ENCODE measurements around the gene CD8B.
"Not testable (repeated sequence)": the region's sequence is repeated elsewhere in the genome, so short reads cannot be mapped to it uniquely, and the experiment has no call there.

The CD8B gene

DNA sequence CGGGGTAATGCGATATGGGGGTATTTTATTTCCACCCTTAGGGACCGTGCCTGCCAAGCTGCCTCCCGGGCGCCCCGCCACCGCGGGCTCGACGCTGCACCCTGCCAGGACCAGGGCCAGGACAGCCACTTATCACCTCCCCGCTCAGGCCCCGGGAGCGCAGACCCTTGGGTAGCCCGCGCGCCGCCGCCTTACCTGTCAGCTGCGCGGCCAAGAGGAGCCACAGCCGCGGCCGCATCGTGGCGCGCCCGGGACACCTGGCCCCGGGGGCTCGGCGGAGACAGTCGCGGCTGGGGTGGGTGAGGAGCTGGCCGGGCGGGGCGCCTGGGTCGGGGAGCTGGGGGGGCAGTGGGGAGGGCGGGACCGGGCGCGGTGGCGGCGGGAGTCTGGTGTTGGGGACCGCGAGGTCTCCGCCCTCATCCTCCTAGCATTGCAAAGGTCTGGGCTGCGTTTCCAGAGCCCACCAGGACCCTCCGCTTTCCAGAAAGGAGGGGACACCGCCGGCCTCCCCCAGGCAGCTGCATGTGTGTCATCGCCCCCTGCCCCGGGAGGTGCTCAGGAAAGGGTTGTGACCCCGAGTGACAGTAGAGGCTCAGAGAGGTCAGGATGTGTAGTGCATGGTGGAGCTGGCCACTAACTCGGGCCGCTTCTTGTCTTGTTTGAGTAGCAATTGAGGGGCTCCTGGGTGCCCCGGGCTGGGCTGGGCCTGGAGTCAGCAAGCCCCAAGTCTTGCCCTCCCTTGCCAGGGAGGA lies at the start of gene CD8B:
CD8B (minus strand) TSS at position 259 of the 752 bp plus-strand sequence; CDS start at position 238, 21 bp downstream.
- not testable (repeated sequence) for DNase-seq (ENCODE audit: extremely low read depth in 1 of 2, low read depth in 1 of 2)

DNA sequence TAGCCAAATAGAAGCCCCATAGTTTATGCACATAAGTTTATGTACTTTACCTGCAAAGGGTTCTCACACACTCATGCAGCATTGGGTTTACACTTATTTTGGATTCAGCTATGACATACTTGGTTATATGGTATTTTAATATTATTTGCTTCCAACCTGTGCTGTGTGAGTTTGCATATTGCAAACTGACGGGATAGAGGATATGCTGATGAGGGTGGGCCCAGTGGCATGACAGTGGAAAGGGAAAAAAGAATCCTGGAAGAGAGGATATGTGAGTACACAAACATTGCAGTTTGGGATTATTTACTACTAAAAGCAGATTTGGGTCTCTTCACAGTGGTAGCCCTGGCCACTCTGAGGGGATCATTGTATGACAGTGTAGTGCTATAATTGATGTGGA lies 44.2 kb upstream of the CD8B start:
- DNase-seq (ENCODE audit: extremely low read depth in 1 of 2, low read depth in 1 of 2), result not testable (repeated sequence)

DNA sequence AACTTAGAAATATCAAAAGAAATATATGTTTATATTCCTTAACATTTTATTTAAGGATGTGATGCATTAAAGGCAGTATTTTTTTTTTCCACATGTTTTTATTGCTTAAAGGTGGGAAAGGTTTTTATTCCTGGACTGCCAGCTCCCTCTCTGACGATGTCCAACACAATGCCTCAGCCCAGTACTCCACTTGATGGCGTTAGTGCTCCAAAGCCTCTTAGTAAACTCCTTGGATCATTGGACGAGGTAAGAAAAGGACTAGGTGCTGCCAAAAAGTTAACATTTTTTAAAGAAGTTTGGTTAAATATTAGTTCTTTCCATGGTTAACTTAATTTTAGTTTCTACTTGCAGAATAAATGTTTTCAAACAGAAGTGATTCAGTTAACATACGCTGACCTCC lies 39.0 kb upstream of the CD8B start:
- DNase-seq (ENCODE audit: extremely low read depth in 1 of 2, low read depth in 1 of 2), result not testable (repeated sequence)

DNA sequence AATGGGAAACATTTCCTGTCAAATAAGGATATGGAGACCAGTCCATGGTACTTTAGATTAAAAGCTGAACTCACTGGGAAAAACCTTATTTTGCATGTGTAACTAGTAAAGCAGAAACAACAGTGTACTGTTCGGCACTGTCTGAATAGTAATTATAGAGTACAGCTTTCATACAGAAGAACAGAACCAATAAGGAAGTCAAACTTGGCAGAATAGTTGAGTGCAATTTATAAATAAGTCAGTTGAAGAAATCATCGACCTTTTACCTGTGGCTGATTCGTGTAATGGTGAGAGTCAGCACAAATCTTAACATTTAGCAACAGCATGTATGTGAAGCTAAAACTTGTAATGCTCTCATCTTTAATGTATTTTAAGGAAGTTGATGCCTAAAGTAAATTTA lies 24.3 kb upstream of the CD8B start:
- DNase-seq (ENCODE audit: extremely low read depth in 1 of 2, low read depth in 1 of 2), result not testable (repeated sequence)

DNA sequence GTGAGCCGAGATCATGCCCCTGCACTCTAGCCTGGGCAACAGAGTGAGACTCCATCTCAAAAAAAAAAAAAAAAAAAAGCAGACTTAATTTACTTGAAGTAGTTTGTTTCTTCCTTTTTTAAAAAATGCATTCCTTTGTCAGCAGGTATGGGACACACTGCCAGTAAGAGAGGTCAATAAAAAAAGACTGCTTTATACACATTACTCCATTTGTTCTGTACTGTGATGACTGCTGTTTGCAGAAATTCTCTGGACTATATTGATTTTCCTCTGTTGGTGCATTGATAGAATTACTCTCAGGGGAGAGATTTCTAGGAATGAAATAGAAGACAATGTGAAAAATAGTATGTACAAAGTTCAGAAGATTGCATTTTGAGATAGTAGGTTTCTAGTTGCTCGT lies 21.2 kb upstream of the CD8B start:
- DNase-seq (ENCODE audit: extremely low read depth in 1 of 2, low read depth in 1 of 2), result not testable (repeated sequence)

DNA sequence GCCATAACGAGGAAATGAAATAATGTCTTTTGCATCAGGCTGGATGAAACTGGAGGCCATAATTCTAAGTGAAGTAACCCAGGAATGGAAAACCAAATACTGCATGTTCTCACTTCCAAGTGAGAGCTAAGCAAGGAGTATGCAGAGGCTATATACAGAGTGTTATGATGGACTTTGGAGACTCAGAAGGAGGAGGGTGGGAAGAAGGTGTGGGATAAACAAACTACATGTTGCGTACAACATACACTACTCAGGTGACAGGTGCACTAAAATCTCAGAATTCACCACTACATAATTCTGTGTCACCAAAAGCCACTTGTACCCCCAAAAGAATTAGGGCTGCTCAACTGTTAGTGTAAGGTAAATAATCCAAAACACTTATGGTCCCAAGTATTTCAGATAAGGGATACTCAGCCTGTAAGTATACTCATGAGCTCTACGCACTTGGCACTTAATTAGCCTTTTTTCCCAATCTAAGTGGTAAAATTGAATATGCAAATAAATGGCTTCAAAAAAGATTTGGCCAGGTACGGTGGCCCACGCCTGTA lies 20.5 kb upstream of the CD8B start:
- DNase-seq (ENCODE audit: extremely low read depth in 1 of 2, low read depth in 1 of 2), result not testable (repeated sequence)

DNA sequence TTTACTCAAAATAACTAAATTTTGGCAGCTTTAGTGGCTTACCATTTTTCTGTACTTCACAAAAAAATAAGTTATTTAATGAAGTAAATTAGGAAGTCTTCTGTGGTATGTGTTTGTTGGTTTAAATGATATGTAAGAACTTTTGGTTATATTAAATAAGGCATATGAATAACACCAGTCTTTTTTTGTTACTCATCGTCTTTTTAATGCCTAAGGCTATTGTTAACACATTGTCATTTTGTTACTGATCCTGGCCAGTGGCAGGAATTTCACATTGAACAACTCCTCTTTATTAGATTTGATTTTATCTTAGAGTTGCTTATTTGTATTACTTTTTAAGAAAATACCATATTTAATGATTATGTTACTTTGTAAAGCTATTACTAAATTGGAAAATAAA lies 17.3 kb upstream of the CD8B start:
- DNase-seq (ENCODE audit: extremely low read depth in 1 of 2, low read depth in 1 of 2), result not testable (repeated sequence)

DNA sequence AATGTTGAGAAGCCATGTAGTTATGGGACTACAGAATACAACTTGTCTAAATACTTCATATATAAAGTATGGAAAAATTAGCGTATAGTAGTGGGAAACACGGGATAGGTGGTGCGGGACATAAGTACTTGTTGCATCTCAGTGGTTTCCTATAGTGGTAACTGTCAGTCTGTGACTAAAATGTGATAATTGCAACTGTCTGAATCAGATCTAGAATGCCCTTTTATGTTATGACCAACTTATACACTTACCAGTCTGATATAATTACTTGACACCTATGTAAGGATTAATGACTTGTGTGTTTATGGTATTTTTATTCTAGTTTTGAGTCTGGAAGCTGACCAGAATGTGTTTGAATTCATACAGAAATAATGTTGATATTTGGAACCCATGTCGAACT lies 9.3 kb upstream of the CD8B start:
- not testable (repeated sequence) for DNase-seq (ENCODE audit: extremely low read depth in 1 of 2, low read depth in 1 of 2)

DNA sequence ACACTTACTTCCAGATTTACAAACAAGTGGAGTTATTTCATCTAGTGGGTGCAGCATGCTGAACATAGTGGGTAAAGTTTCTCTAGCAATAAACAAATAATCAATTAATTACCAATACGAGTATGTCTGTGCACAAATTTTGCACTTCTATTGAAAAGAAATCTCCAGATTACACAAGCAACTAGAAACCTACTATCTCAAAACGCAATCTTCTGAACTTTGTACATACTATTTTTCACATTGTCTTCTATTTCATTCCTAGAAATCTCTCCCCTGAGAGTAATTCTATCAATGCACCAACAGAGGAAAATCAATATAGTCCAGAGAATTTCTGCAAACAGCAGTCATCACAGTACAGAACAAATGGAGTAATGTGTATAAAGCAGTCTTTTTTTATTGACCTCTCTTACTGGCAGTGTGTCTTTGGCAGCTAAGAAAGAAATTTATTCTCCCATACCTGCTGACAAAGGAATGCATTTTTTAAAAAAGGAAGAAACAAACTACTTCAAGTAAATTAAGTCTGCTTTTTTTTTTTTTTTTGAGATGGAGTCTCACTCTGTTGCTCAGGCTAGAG lies 7.3 kb upstream of the CD8B start:
- DNase-seq (ENCODE audit: extremely low read depth in 1 of 2, low read depth in 1 of 2), result not testable (repeated sequence)

DNA sequence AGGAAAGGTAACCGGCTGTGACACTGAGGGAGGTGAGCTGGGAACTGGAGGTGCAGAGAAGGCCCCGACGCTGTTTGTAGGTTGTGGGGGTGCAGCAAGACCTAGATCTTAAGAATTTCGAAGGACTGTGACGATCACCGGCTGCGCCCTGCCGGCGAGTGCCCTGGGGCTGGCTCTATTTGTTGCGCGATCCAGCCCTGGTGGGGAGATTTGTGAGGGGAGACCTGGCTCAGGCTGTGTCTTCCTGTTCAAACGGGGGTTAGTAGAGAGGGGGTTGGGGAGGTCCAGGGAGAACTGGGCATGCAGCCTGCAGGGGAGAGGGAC lies 656 bp upstream of the CD8B start:
- DNase-seq (ENCODE audit: extremely low read depth in 1 of 2, low read depth in 1 of 2), result not testable (repeated sequence)

DNA sequence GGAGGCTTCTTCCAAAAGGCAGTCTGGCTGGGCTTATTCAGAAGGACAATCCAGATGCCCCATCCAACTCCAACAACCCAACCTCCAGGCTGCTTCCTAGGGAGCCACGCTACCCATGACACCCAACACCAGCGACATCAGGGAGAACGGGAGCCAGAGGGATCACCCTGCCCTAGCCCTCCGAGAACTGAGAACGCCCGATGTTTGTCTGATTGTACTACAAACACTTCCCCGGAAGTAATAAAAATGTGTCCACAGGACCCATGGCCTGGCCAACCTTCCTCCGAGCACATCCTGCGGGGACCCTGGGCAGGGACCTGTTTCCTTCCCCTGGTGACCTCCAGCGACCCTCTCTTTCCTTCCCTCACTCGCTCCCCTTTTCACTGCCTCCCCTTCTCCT lies 511 bp downstream of the CD8B start:
- not testable (repeated sequence) for DNase-seq (ENCODE audit: extremely low read depth in 1 of 2, low read depth in 1 of 2)

DNA sequence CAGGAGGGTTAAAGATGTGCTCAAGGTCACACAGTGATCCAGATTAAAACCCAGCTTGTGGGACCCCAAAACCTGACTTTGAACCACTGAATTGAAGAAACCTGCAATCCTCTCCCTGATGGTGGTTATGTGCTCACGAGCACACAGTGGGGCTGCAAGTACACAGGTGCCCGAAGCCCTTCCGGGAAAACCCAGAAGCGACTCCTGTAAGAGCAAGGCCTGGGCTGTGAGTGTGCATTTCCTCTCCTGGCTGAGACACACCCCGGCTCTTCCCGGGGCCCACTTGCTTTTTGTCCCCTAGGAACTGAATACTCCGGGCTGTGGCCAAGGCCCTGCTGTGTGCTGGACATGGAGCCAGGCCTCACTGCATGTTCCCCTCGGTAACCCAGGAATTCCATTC lies 1.1 kb downstream of the CD8B start:
- not testable (repeated sequence) for DNase-seq (ENCODE audit: extremely low read depth in 1 of 2, low read depth in 1 of 2)

DNA sequence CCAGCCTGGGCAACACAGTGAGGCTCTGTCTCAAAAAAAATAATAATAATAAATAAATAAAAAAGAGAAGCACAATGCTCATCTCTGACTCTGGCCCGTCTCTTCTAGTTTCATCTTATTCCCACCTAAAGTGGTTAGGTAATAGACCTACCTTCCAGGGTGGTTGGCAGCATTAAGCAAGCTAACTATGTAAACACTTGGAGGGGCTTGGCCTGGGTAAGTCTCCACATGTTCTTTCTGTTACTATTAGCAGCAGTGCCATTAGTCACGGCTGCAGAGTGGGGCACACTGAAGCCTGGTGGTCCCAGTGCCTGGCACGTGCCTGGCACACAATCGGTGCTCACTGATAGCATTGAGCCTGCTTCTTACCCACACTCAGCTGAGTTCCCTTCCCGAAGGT lies 4.0 kb downstream of the CD8B start:
- DNase-seq (ENCODE audit: extremely low read depth in 1 of 2, low read depth in 1 of 2), result not testable (repeated sequence)

DNA sequence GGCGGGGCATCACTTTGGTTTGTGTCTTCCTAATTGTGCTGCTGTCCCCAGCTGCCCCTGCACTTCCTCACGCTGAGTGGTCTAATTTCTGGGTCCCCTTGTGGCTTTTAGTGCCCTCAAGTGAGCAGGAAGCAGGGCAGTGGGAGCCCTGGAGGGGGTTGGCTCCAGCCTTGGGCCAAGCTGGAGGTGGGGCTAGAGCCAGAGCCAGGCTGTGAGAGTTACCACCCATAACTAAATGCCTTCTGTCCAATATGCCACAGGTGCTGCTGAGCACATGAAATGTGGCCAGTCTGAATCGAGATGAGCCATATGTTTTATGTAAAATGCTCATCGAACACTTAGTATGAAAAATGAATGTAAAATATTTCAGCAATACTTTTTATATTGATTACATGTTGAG lies 5.2 kb downstream of the CD8B start:
- DNase-seq (ENCODE audit: extremely low read depth in 1 of 2, low read depth in 1 of 2), result not testable (repeated sequence)

DNA sequence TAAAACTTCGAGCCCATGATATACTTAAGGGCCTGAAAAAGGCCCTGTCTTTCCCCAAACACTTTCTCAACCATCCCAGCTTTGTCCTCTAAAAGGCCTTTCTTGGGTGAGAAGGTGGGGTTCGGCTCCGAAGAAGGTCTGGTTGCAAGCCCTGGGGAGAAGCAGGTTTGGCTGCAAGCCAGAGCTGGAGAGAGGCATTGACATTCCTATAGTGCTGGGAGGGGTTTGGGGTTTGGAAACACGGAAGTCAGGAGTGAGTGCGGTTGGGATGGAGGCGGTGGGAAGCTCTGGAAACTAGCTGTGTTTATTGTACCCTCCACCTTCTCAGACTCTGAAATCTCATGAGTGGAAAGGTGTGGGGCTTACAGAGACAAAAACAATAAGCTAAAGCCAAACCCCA lies 5.7 kb downstream of the CD8B start:
- DNase-seq (ENCODE audit: extremely low read depth in 1 of 2, low read depth in 1 of 2), result not testable (repeated sequence)

DNA sequence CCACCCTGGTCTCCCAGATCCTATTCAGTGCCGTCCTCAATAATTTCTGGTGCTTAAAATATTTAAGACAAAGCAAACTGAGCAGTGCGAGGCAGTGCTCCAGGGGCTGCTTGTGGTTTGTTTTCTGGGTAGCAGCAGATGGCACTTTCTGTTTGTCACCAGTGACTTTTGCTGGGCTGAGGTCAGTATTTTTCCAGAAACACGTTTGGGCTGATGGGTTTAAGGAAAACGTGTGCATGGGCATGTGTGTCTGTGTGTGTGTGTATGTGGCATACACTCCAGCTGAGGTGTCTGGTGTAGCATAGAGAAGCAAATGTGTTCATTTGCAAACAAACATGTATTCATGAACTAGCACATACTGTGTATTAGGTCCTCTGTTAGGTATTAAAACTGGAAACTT lies 10.1 kb downstream of the CD8B start:
- DNase-seq (ENCODE audit: extremely low read depth in 1 of 2, low read depth in 1 of 2), result not testable (repeated sequence)

DNA sequence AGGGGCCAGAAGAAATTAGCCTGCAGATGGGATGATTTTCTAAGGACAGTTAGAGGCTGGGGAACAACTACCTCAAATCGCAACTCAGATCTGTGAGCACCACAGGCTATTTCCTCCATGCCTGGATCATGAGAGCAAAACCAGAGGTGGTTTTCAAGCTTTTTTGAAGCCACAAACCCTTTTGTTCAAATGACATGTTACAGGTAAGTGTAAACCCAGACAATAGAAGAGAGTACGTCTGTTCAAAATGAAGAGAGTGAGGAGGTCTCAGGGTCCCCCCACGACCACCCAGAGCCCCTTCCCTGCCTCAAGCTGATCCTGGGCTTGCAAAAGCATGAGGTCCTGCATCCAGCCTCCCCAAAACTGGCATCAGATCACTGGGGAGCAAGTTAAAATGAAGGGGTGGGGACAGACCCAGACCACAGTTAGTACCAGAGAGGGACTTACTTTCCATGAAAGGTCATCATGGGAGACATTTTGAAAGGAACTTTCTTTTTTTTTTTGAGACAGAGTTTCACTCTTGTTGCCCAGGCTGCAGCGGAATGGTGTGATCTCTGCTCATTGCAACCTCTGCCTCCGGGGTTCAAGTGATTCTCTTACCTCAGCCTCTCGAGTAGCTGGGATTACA lies 19.0 kb downstream of the CD8B start:
- DNase-seq (ENCODE audit: extremely low read depth in 1 of 2, low read depth in 1 of 2), result not testable (repeated sequence)

DNA sequence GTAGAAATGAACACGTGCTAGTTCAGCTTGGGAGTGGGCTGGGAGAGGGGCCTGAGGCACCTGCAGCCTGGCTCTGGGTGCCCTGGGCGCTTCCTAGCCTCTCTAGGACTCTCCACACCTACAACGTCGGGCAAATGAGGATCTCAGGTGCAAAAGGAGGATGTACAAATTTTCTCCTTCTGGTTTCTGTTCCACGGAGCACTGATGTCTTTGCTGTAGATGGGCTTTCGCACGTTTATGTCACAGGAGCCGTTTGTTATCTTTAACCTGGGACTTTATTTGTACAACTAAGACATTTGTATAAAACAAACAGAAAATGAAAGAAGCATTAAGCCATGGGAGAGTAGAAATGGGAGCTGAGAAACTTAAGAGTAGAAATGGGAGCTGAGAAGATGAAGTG lies 20.4 kb downstream of the CD8B start:
- not testable (repeated sequence) for DNase-seq (ENCODE audit: extremely low read depth in 1 of 2, low read depth in 1 of 2)

DNA sequence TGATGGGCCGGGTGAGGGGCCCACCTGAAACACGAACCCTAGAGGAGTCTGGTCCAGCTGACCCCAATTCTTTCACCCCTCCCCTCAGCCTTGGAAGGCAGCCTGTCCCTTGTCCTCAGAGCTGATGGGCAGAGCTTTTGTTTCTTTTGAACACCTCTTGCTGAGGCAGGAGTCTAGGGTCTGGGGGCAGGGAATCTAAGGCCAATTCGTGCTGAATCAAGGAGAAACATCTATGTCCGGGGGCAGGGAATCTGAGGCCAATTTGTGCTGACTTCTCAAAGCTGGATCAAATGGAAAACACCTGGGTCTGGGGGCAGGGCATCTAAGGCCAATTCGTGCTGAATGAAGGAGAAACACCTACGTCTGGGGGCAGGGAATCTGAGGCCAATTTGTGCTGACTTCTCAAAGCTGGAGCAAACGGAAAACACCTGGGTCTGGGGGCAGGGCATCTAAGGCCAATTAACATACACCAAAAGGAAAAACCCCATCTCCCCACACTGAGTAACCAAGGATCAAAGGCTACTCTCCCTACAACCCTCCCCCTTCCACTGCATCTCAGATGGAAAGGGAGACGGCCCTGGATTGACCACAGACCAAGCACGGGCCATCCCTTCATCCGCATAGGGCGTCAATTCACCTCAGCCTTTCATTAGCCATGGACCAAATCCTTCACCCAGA lies 21.7 kb downstream of the CD8B start:
- not testable (repeated sequence) for DNase-seq (ENCODE audit: extremely low read depth in 1 of 2, low read depth in 1 of 2)

DNA sequence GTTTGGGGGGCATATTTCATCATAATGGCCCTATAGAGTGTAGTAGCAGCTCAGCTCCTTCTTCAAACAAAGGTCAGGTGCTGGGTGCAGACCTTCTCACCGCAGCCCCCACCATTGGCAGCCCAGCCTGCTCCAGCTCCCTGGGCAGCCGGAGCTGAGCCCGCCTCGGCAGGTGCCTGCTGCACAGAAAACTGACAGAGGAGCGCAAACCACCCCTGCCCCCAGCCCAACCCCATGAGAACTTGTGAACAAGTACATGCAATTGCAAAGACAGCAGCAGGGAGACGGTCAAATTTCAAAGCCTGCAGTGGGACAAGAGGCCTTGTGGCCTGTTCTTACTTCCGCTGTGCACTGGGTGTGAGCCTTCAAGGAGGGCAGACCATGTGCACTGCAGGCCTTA lies 22.2 kb downstream of the CD8B start:
- DNase-seq (ENCODE audit: extremely low read depth in 1 of 2, low read depth in 1 of 2), result not testable (repeated sequence)

DNA sequence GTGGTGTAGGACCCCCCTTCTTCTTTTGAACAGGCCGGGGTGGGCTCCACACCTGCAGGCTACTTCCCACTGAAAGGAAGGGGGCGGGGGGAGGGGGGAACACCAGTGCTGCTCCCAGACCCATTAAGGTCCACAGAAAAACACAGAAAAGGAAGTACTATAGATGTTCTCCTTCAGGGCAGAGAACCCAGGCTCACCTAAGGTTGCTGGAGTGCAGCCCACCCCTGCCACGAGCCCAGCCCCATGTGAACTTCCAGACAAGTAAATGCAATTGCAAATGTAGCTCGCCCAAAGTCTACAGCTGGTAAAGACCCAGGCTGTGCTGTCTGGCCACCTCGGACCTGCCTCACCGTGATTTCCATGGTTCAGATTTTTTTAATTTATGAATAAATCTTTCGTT lies 24.0 kb downstream of the CD8B start:
- not testable (repeated sequence) for DNase-seq (ENCODE audit: extremely low read depth in 1 of 2, low read depth in 1 of 2)

Measured in activated CD8-positive, alpha-beta memory T cell treated with anti-CD3 and anti-CD28 coated beads for 1 hour (primary cell).